HPDE6-E6E7 (cell line): Measurements from ENCODE around the gene TLE2.
"Not testable (repeated sequence)": the region's sequence is repeated elsewhere in the genome, so short reads cannot be mapped to it uniquely, and the experiment has no call there.

Experiments used
- DNase-seq: peaks from one replicate; pipeline ENCODE4 v3.0.0; 2011; ENCODE audit warnings: missing footprints; ENCODE audit errors: extremely low spot score

The TLE2 gene

GRCh38 chr19:2983351-2984214, 45.5 kb downstream of the TLE2 start:
- peak; percentile 51 for DNase-seq

DNA sequence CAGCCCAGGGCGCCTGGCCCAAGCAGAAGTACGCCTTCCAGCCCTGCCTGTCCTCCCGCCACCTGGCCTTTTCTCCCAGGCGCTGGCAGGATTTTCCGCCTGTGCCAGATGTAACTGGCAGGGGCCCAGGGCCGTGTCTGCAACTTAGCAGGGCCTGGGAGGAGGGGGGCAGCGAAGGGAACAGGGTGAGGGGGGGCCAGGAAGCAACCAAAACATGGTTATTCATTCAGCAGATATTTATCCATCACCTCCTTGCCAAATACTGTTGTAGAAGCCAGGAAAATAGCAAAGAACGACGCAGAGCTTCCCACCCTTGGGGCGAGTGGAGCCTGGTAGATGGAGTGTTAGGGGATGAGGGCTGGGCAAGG, 46.1 kb downstream of the TLE2 start:
- no peak for DNase-seq

DNA sequence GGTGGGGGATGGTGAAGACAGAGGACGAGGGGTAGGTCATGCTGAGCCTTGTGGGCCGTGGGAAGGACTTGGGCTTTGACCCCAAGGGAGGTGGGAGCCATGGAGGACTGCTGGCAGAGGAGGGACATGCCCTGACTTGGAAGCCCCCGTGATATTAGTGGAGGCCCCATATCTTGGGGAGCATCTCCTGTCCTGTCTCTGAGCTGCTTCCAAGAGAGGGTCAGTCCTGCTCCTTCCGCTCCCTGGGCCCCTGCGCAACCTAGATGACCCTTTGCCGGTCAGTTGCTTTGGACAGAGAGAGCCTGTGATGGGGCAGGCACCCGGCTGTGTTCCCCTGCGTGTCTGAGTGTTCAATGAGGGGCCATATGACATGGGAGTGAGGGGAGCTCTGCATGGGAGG, 46.5 kb downstream of the TLE2 start:
- no peak for DNase-seq

GRCh38 chr19:2981898-2982297, 47.2 kb downstream of the TLE2 start:
- no peak for DNase-seq

GRCh38 chr19:2978772-2979171, 50.3 kb downstream of the TLE2 start:
- DNase-seq: no peak

GRCh38 chr19:2978166-2978767, 50.8 kb downstream of the TLE2 start:
- DNase-seq: no peak

DNA sequence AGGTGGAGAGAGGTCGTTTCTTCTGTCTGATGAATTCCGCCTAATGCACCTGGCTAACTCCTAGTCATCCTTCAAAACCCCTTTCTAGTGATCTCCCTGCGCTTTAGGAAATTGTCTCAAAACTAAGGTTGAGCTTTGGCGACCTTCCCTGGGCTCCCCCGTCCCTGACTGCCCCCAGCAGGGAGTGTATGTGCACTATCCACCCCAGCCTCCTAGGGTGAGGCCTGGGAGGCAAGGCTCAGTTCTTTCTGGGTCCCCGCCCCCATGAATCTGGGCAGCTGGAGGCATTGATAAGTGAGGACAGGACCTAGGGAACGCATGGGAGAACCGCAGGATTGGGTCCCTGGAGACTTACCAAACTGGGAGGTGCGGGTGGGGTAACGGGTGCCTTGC, 51.3 kb downstream of the TLE2 start:
- DNase-seq: no peak

DNA sequence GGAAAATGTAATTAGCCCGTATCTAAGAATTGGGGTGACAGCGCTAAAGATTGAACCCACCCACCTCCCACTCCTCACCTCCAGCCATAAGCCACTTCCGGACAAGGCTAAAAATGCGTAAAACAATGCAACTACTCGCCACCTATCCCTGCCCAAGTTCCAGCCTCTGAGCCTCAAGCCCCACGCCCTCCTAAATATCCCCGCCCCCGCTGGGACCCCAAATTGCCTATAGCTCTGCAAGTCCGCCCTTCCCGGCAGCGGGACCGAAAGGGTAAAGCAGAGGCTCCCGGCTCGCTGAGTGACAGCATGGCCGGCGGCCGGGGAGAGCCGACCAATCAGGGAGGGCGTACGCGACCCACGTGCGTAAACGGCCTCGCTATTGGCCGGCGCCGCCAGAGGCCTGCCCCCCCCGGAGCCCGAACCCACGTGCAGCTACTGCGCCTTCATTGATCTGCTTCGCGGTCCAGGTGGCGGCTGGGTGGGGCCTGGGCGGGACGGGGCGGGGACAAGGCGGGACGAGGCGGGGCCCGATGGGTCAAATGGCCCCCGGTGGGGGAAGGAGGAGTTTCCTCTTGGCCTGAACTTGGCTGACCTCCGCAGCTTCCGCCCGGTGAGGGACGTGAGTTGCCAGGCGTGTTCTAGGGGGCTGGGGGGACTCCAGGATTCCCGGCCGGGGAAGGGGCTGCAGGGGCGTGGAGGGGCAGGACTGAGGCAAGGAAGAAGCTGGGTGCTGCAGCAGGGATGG, 51.9 kb downstream of the TLE2 start, which contains the start of gene TLE6:
Gene TLE6 (plus strand): TSS at position 564 of the 745 bp plus-strand sequence. CDS start 670 bp downstream, outside the sequence.
- DNase-seq: peak; percentile 99

GRCh38 chr19:2976609-2977000, 52.5 kb downstream of the TLE2 start:
- no peak for DNase-seq

DNA sequence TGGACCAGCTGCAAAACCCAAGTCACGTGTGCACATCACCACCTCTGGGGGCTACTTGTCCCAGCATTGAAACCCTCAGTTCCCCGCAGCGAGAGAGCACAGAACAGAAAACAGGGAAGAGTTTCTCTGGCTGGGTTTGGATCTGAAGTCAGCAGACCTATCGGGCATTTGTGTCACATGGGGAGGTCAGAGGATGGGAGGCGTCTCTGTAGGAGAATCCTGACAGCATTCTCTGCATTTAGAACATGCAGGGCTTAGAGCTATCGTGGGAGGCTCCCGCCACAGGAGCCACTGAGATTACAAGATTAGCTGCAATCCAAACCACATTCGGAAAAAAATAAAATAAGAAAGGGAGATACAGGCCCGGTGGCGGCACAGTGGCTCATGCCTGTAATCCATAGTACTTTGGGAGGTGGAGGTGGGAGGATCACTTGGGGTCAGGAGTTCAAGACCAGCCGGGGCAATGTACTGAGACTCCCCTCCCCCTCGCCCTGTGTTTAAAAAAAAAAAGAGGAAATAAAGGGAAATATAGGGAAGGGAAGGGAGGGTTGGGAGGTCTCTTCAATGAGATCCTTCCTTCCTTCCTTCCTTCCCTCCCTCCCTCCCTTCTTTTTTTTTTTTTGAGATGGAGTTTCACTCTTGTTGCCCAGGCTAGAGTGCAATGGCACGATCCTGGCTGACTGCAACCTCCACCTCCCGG, 54.6 kb downstream of the TLE2 start:
- no peak for DNase-seq

DNA sequence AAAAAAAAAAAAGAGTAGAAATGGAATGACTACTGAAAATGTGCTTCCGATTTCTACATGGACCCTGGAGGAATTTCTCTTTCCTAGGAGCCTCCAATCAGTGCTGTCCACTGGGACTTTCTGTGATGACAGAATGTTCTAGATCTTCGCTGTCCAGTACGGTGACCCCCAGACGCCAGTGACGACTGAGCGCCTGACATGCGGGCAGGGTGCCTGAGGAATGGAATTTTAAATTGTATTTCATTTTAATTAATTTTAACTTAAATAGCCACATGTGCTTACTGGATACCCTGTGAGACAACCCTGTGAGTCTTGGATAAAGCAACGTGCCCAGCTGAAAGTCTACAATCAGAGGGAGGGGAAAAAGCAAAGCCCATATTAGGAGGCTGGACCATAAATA, 55.9 kb downstream of the TLE2 start:
- no peak for DNase-seq

- DNase-seq: no peak
Observed at GRCh38 chr19:2970201-2970835, 58.8 kb downstream of the TLE2 start.

GRCh38 chr19:2969104-2969504, 60.0 kb downstream of the TLE2 start:
- DNase-seq: no peak

- no peak for DNase-seq
Observed at GRCh38 chr19:2967972-2968371, 61.1 kb downstream of the TLE2 start.

- no peak for DNase-seq
Observed at GRCh38 chr19:2964874-2965273, 64.2 kb downstream of the TLE2 start.

DNA sequence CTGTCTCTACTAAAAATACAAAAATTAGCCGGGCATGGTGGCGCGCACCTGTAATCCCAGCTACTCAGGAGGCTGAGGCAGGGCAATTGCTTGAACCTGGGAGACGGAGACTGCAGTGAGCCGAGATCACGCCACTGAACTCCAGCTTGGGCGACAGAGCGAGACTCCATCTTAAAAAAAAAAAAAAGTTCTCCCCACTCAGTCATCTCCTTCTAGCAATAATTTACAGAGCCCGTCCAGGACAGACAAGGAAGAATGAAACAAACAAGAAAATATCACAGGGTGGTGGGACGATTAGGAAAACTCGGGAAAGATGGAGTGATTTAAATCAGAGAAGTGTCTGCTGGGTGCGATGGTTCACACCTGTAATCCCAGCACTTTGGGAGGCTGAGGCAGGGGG, 65.4 kb downstream of the TLE2 start:
- not testable (repeated sequence) for DNase-seq

DNA sequence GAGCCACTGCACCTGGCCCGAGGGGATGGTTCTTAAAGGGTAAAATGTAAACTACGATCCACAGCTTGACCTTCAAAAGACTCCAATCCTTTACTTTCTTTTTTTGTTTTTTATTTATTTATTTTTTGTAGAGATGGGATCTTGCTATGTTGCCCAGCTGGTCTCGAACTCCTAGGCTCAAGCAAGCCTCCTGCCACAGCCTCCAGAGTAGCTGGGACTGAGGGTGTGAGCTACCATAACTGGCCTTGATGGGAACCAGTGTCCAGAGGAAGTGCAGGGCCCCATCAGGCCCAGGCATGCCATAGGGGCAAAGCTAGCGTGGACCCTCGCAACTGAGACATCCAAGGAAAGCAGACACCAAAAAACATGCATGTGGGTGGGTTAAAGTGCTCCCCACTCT, 66.0 kb downstream of the TLE2 start:
- no peak for DNase-seq

GRCh38 chr19:2962018-2962670, 66.9 kb downstream of the TLE2 start:
- DNase-seq: peak; percentile 39

DNA sequence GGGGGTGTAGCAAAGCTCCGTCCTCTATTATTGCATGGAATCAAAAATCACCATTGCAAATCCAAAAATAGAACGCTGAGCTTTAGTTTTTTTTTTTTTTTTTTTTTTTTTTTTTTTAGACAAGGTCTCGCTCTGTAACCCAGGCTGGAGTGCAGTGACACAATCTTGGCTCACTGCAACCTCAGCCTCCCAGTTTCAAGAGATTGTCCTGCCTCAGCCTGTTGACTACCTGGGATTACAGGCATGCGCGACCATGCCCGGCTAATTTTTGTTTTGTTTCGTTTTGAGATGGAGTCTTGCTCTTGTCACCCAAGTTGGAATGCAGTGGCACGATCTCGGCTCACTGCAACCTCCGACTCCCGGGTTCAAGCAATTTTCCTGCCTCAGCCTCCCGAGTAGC, 69.0 kb downstream of the TLE2 start:
- no peak for DNase-seq

- no peak for DNase-seq
Observed at GRCh38 chr19:2957160-2957559, 71.9 kb downstream of the TLE2 start.

- DNase-seq: peak; percentile 37
Observed at GRCh38 chr19:2952953-2953481, 76.1 kb downstream of the TLE2 start.
